ENCODE measurements around the gene SLC10A7.

DNA sequence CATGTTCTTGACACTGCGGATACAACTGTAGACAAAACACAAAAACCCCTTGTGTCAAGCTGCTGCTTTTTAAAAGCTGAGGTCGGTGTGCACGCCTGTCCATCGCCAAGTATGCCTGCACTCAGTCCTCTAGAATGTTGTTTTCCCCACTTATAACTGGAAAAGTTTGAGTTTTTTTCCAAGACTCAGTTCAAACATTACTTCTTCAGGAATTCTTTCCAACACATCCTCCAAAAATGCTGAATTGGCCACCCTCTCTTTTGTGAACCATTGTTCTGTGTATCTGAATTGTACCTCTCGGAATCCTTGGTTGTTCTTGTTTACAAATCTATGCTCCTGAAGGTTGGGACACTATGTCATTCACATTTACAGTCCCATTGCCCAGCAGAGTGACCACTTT, 212.8 kb downstream of the SLC10A7 start:
- TF ChIP-seq, protein P1, sequence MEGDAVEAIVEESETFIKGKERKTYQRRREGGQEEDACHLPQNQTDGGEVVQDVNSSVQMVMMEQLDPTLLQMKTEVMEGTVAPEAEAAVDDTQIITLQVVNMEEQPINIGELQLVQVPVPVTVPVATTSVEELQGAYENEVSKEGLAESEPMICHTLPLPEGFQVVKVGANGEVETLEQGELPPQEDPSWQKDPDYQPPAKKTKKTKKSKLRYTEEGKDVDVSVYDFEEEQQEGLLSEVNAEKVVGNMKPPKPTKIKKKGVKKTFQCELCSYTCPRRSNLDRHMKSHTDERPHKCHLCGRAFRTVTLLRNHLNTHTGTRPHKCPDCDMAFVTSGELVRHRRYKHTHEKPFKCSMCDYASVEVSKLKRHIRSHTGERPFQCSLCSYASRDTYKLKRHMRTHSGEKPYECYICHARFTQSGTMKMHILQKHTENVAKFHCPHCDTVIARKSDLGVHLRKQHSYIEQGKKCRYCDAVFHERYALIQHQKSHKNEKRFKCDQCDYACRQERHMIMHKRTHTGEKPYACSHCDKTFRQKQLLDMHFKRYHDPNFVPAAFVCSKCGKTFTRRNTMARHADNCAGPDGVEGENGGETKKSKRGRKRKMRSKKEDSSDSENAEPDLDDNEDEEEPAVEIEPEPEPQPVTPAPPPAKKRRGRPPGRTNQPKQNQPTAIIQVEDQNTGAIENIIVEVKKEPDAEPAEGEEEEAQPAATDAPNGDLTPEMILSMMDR (IDR thresholded peaks at IDR 0.05; ENCODE audit: insufficient read depth, low read depth, low read length): no peak
- no peak for TF ChIP-seq EZH2 (IDR thresholded peaks at IDR 0.05; ENCODE audit: insufficient read depth, low read length)
